Mesenchymal stem cell (in vitro differentiated cells and primary cell): ENCODE measurements around the gene HMGB4.
A peak's percentile ranks its signal among the peaks of the same experiment; 100 is the strongest.

Experiments
- DNase-seq: peaks from one replicate; pipeline ENCODE4 v3.0.0-alpha.2; 2013
- H2AFZ ChIP-seq: one replicate; pipeline ENCODE4 v1.6.1; 2013; ENCODE audit warnings: low read depth, mild to moderate bottlenecking, control low read depth, inconsistent platforms, low read length, moderate library complexity
- H2AK5ac ChIP-seq: 2 replicates; pipeline ENCODE4 v1.6.1; 2013; ENCODE audit warnings: low read length, moderate library complexity, mild to moderate bottlenecking, inconsistent platforms; ENCODE audit not compliant: severe bottlenecking
- H2BK120ac ChIP-seq: one replicate; pipeline ENCODE4 v1.6.1; 2013; ENCODE audit warnings: low read depth, mild to moderate bottlenecking, inconsistent platforms, low read length, moderate library complexity
- H2BK12ac ChIP-seq, 2 experiments: one replicate each; pipeline ENCODE4 v1.6.1; 2013; ENCODE audit warnings: inconsistent platforms in 2 of 2, low read length in 2 of 2, mild to moderate bottlenecking in 2 of 2, moderate library complexity in 2 of 2, control low read depth in 1 of 2
- H2BK15ac ChIP-seq: one replicate; pipeline ENCODE4 v1.6.1; 2013; ENCODE audit warnings: mild to moderate bottlenecking, low read depth, inconsistent platforms; ENCODE audit not compliant: poor library complexity, severe bottlenecking
- H2BK5ac ChIP-seq: 2 replicates; pipeline ENCODE4 v1.6.1; 2013; ENCODE audit warnings: low read depth, mild to moderate bottlenecking, low read length, control low read depth, inconsistent platforms; ENCODE audit not compliant: poor library complexity, severe bottlenecking
- H3K14ac ChIP-seq, 2 experiments: one replicate each; pipeline ENCODE4 v1.6.1; 2013; ENCODE audit warnings: inconsistent platforms in 2 of 2, low read length in 2 of 2, control low read depth in 1 of 2, mild to moderate bottlenecking in 1 of 2, moderate library complexity in 1 of 2
- H3K18ac ChIP-seq, 2 experiments: one replicate each; pipeline ENCODE4 v1.6.1; 2013; ENCODE audit warnings: inconsistent platforms in 2 of 2, low read length in 2 of 2, control low read depth in 1 of 2, low read depth in 1 of 2, mild to moderate bottlenecking in 1 of 2
- H3K23ac ChIP-seq, 2 experiments: one replicate each; pipeline ENCODE4 v1.6.1; 2013; ENCODE audit warnings: inconsistent platforms in 2 of 2, low read length in 2 of 2, mild to moderate bottlenecking in 2 of 2, moderate library complexity in 2 of 2, control low read depth in 1 of 2
- H3K27ac ChIP-seq: 2 replicates; pipeline ENCODE4 v1.5.1; 2013; ENCODE audit warnings: mild to moderate bottlenecking, moderate library complexity, low read length, control low read depth, inconsistent platforms; ENCODE audit not compliant: poor library complexity, severe bottlenecking
- H3K27me3 ChIP-seq, 2 experiments: 2 replicates each; pipeline versions ENCODE4 v1.6.1 to v1.7.0; 2013; ENCODE audit warnings: low read length in 2 of 2, mild to moderate bottlenecking in 2 of 2, moderate library complexity in 2 of 2, control low read depth in 1 of 2, inconsistent platforms in 1 of 2; ENCODE audit not compliant: control insufficient read depth in 1 of 2, insufficient read depth in 1 of 2
- H3K36me3 ChIP-seq, 2 experiments: 2 replicates each; pipeline versions ENCODE4 v1.6.1 to v1.7.0; 2013; ENCODE audit warnings: low read length in 2 of 2, control low read depth in 1 of 2, inconsistent platforms in 1 of 2, low read depth in 1 of 2, mild to moderate bottlenecking in 1 of 2; ENCODE audit not compliant: insufficient read depth in 2 of 2, control insufficient read depth in 1 of 2
- H3K4ac ChIP-seq, 2 experiments: one replicate each; pipeline ENCODE4 v1.6.1; 2013; ENCODE audit warnings: inconsistent platforms in 2 of 2, low read length in 2 of 2, mild to moderate bottlenecking in 2 of 2, moderate library complexity in 2 of 2, control low read depth in 1 of 2, low read depth in 1 of 2
- H3K4me1 ChIP-seq: 2 replicates; pipeline ENCODE4 v1.6.1; 2013; ENCODE audit warnings: low read depth, low read length, control low read depth; ENCODE audit not compliant: control insufficient read depth, insufficient read depth
- H3K4me2 ChIP-seq: 2 replicates; pipeline ENCODE4 v1.6.1; 2013; ENCODE audit warnings: low read length, mild to moderate bottlenecking, inconsistent platforms; ENCODE audit not compliant: poor library complexity, severe bottlenecking
- H3K4me3 ChIP-seq, 2 experiments: 2 replicates each; pipeline versions ENCODE4 v1.5.1 to v1.7.0; 2013; ENCODE audit warnings: low read length in 2 of 2, mild to moderate bottlenecking in 2 of 2, control low read depth in 1 of 2, low read depth in 1 of 2; ENCODE audit not compliant: insufficient read depth in 1 of 2
- H3K79me1 ChIP-seq: replicated peaks from 2 replicates; pipeline ENCODE4 v1.6.1; 2013; ENCODE audit warnings: mild to moderate bottlenecking, control low read depth, low read length, inconsistent platforms; ENCODE audit not compliant: poor library complexity, severe bottlenecking
- H3K9ac ChIP-seq: 2 replicates; pipeline ENCODE4 v1.7.0; 2013; ENCODE audit warnings: mild to moderate bottlenecking, low read length, moderate library complexity
- H3K9me3 ChIP-seq: 2 replicates; pipeline ENCODE4 v1.7.0; 2013; ENCODE audit warnings: mild to moderate bottlenecking, low read length; ENCODE audit not compliant: control insufficient read depth
- H4K8ac ChIP-seq: one replicate; pipeline ENCODE4 v1.6.1; 2013; ENCODE audit warnings: inconsistent platforms, mild to moderate bottlenecking, low read length, moderate library complexity
- H4K91ac ChIP-seq: one replicate; pipeline ENCODE4 v1.6.1; 2013; ENCODE audit warnings: mild to moderate bottlenecking, low read length, inconsistent platforms
- WGBS: methylation state at CpG from one replicate; pipeline ENCODE4 v1.1.7; 2013; ENCODE audit warnings: mixed read lengths; 5-methylcytosine and 5-hydroxymethylcytosine counted together

HMGB4 gene

DNA sequence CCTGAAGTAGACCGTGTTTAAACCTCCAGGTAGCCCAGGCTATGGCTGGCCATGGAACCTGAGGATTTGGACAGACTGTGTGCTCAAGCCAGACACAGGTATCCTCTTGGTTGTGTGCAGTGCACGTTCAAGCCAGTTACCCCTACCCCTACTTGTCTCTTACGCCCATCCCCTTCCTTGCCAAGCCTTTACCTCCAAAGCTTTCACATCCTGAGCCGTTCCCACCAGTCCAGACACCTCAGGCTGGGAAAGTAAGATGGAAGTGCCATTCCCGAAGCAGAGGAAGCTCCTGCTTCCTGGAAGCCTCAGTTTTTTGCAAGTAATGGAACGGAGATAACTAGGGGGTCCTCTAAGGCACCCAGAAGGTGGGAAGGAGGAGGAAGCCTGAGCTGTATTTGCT is 41.5 kb upstream of the HMGB4 start:
- H3K27me3 ChIP-seq = no peaks in the 10 kb centered on the region
- no peak overlapping the region for H2AFZ ChIP-seq
- H2BK120ac ChIP-seq = no peak overlapping the region
- H3K79me1 ChIP-seq = no peaks in the 10 kb centered on the region
- peak overlapping the region; percentile 53 for H4K91ac ChIP-seq
- H3K18ac ChIP-seq = no peak overlapping the region
- no peak overlapping the region for H3K4me3 ChIP-seq
- no peak overlapping the region for H4K8ac ChIP-seq
- H2BK12ac ChIP-seq = no peak overlapping the region
- no peak overlapping the region for H2AK5ac ChIP-seq
- H2BK15ac ChIP-seq = no peak overlapping the region
- no peak overlapping the region for H2BK5ac ChIP-seq
- H3K4ac ChIP-seq = no peak overlapping the region
- 56% methylated on average over 5 of the region's 6 CpGs for WGBS
- no peak overlapping the region for H3K4me2 ChIP-seq
- no peak overlapping the region for H3K27ac ChIP-seq
- peaks cover 0 to 17% of the 10 kb centered on the region in 2 experiments for H3K36me3 ChIP-seq
- no peak overlapping the region for H3K14ac ChIP-seq
- no peak overlapping the region for H3K9ac ChIP-seq
- no peaks in the 10 kb centered on the region for H3K4me1 ChIP-seq
- DNase-seq = no peak
- no peaks in the 10 kb centered on the region for H3K9me3 ChIP-seq
- no peak overlapping the region for H3K23ac ChIP-seq

DNA sequence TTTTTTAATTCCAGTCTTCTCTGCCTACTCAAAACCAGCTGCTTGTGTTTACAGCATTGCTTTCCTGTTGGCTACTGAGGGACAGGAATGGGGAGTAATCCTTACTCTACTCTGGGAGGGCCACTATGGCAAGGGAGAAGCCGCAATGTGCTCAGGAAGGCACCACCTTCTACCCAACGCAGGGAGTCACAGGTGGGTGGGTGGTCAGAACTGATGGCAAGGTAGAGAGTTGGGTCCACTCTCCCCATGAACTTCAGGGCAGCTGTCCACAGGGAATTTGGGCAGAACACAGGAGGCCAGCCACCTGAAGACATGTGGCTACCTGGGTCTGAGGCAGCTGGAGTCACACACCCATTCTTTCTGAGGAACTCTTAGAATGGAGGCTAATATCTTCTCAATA is 40.5 kb upstream of the HMGB4 start:
- WGBS = 78% methylated on average over 2 of the region's 2 CpGs
- no peak overlapping the region for H2AK5ac ChIP-seq
- no peaks in the 10 kb centered on the region for H3K9me3 ChIP-seq
- no peak overlapping the region for H2BK5ac ChIP-seq
- H3K9ac ChIP-seq = no peak overlapping the region
- no peak overlapping the region for H3K23ac ChIP-seq
- H4K91ac ChIP-seq = no peak overlapping the region
- no peak overlapping the region for H3K4ac ChIP-seq
- H2BK12ac ChIP-seq = no peak overlapping the region
- H3K18ac ChIP-seq = no peak overlapping the region
- no peaks in the 10 kb centered on the region for H3K27me3 ChIP-seq
- H2BK15ac ChIP-seq = no peak overlapping the region
- no peak for DNase-seq
- no peak overlapping the region for H3K4me3 ChIP-seq
- no peaks in the 10 kb centered on the region for H3K4me1 ChIP-seq
- no peaks in the 10 kb centered on the region for H3K79me1 ChIP-seq
- peaks cover 0 to 14% of the 10 kb centered on the region in 2 experiments for H3K36me3 ChIP-seq
- no peak overlapping the region for H4K8ac ChIP-seq
- H3K4me2 ChIP-seq = no peak overlapping the region
- H3K27ac ChIP-seq = no peak overlapping the region
- H2BK120ac ChIP-seq = no peak overlapping the region
- no peak overlapping the region for H3K14ac ChIP-seq
- H2AFZ ChIP-seq = no peak overlapping the region

DNA sequence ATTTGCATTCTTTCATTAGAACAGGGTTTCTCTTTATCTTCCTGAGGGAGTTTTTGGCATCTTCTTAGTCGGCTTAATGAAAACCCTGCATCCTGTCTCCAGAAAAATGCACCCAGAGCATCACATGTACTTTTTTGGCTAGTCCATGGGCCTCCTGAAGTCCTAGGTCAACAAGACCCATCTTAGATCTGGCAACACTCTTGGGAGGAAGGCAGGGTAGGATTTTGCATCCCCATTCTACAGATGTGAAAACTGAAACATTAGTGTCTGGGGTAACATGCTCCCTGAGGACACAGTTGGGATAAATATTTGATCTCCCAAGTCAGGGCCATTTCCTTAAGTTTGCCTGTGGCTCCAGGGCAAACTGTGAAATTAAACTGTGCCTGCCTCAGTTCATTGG is 40.0 kb upstream of the HMGB4 start:
- no peak overlapping the region for H3K18ac ChIP-seq
- 86% methylated on average over 1 of the region's 1 CpG for WGBS
- H2BK12ac ChIP-seq = no peak overlapping the region

DNA sequence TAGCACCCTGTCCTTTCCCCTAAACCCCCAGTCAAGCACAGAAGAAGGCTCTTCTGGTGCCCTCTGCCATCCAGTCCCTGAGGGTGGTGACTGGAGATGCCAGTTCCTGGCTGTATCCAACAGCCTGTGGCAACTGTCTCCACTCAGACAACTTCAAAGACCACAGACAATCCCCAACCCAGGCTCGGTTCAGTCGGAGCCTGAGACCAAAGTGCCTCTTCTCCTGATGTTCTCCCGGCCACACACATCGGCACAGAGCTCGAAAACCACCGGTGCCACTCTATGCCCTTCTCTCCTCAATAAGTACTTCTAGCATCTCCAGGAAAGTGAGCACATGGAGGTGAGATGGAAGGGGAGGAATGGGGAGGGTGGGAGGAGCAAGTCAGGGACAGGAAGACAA is 39.6 kb upstream of the HMGB4 start:
- H2BK5ac ChIP-seq = no peak overlapping the region
- 82% methylated on average over 5 of the region's 6 CpGs for WGBS
- H3K27me3 ChIP-seq = no peaks in the 10 kb centered on the region

More for the DNA sequence above, 40.0 kb upstream of the HMGB4 start:
- Histone ChIP-seq H2BK120ac (no peak overlapping the region), H3K4ac (no peak overlapping the region), H3K79me1 (no peaks in the 10 kb centered on the region), H3K4me2 (no peak overlapping the region), H3K23ac (no peak overlapping the region), H2BK5ac (no peak overlapping the region), H3K9ac (no peak overlapping the region), H3K27ac (no peak overlapping the region), H3K14ac (no peak overlapping the region), H2BK15ac (no peak overlapping the region), H3K27me3 (no peaks in the 10 kb centered on the region), H3K9me3 (no peaks in the 10 kb centered on the region), H4K8ac (no peak overlapping the region), H3K4me1 (no peaks in the 10 kb centered on the region), H4K91ac (no peak overlapping the region), H2AK5ac (no peak overlapping the region), H2AFZ (no peak overlapping the region), H3K4me3 (no peak overlapping the region), H3K36me3 (peaks cover 0 to 14% of the 10 kb centered on the region in 2 experiments)
- DNase-seq = no peak

More for the DNA sequence above, 39.6 kb upstream of the HMGB4 start:
- no peak overlapping the region for H3K9ac ChIP-seq
- peaks cover 0 to 14% of the 10 kb centered on the region in 2 experiments for H3K36me3 ChIP-seq
- H4K91ac ChIP-seq = no peak overlapping the region
- H3K23ac ChIP-seq = no peak overlapping the region
- H3K18ac ChIP-seq = no peak overlapping the region
- no peak for DNase-seq
- no peaks in the 10 kb centered on the region for H3K4me1 ChIP-seq
- H3K9me3 ChIP-seq = no peaks in the 10 kb centered on the region
- no peak overlapping the region for H3K27ac ChIP-seq
- H2AK5ac ChIP-seq = no peak overlapping the region
- no peak overlapping the region for H3K4ac ChIP-seq
- no peak overlapping the region for H2BK120ac ChIP-seq
- no peak overlapping the region for H3K14ac ChIP-seq
- H2BK12ac ChIP-seq = no peak overlapping the region
- no peak overlapping the region for H4K8ac ChIP-seq
- no peak overlapping the region for H2AFZ ChIP-seq
- no peaks in the 10 kb centered on the region for H3K79me1 ChIP-seq
- H2BK15ac ChIP-seq = no peak overlapping the region
- H3K4me2 ChIP-seq = no peak overlapping the region
- no peak overlapping the region for H3K4me3 ChIP-seq
